Kidney (tissue), 14 donors: Measurements from ENCODE around the gene CZIB. TPM values are rescaled to one million over a fixed set of nuclear protein-coding genes. Genes with fewer than 3 reads are reported as not detected.

Source experiments
- DNase-seq, 5 donors: peaks; one replicate each; pipeline ENCODE4 v3.0.0-alpha.2; 2013 to 2020
- FAIRE-seq: peaks from 2 replicates; lab custom pipeline; 2012; peaks lifted over from hg19 to GRCh38; lab: Jason Lieb, UNC
- H3K27ac ChIP-seq, 2 donors: one replicate each; pipeline ENCODE4 v1.7.0; 2013; ENCODE audit warnings: low read depth in 2 of 2, low read length in 2 of 2, inconsistent platforms in 1 of 2
- H3K27me3 ChIP-seq: one replicate; pipeline ENCODE4 v1.7.1; 2013; ENCODE audit warnings: low read length, inconsistent platforms; ENCODE audit not compliant: control insufficient read depth, insufficient read depth
- H3K36me3 ChIP-seq, 3 donors: one replicate each; pipeline versions ENCODE4 v1.7.0 to v1.7.1; 2013; ENCODE audit warnings: low read length in 3 of 3, control low read depth in 1 of 3, inconsistent platforms in 1 of 3; ENCODE audit not compliant: insufficient read depth in 3 of 3, control insufficient read depth in 2 of 3
- H3K4me1 ChIP-seq, 3 donors: one replicate each; pipeline versions ENCODE4 v1.7.0 to v1.7.1; 2013; ENCODE audit warnings: low read length in 3 of 3, inconsistent platforms in 1 of 3, low read depth in 1 of 3; ENCODE audit not compliant: control insufficient read depth in 2 of 3, insufficient read depth in 2 of 3
- H3K4me3 ChIP-seq, 3 donors: one replicate each; pipeline versions ENCODE4 v1.7.0 to v1.8.1; 2013; ENCODE audit warnings: low read length in 3 of 3, control low read depth in 1 of 3, inconsistent platforms in 1 of 3
- H3K9ac ChIP-seq, 3 donors: one replicate each; pipeline versions ENCODE4 v1.7.0 to v1.7.1; 2013; ENCODE audit warnings: low read length in 3 of 3, control low read depth in 1 of 3, inconsistent platforms in 1 of 3
- H3K9me3 ChIP-seq, 3 donors: one replicate each; pipeline versions ENCODE4 v1.7.0 to v1.7.1; 2013; ENCODE audit warnings: low read length in 3 of 3, control low read depth in 1 of 3, inconsistent platforms in 1 of 3; ENCODE audit not compliant: control insufficient read depth in 2 of 3, insufficient read depth in 1 of 3
- CTCF ChIP-seq: IDR thresholded peaks from 3 replicates; pipeline ENCODE4 v1.5.1; 2012; ENCODE audit warnings: mild to moderate bottlenecking, moderate library complexity, borderline replicate concordance; ENCODE audit not compliant: insufficient read depth; ENCODE audit errors: extremely low read depth
- intact Hi-C: fragments of 100-400 bp; cut with DNase I; formaldehyde crosslinking; loops from one replicate; pipeline ENCODE4 v1.11.1; 2022
- polyA plus RNA-seq: library from polyadenylated mRNA; stranded (reverse); fragments of 350-450 nt; fragmentation: Illumina TruSeq; extraction: RNeasy Lipid Tissue Mini Kit (QIAGEN cat#74804); gene quantifications from one replicate; pipeline ENCODE4 v1.2.3, GENCODE V29; 2014; ENCODE audit warnings: low read depth, low replicate concordance; ENCODE audit not compliant: insufficient read depth
- total RNA-seq: library from RNA; stranded (reverse); fragmentation: NEBNext Ultra II Directional; extraction: Animal tissue kit (Norgen Biotek cat#: 25700); gene quantifications from one replicate; pipeline ENCODE4 v1.2.1, GENCODE V29; 2021
- donor health status: control.
- donor health status: control.
- donor health status: control.
- donor health status: control.
- donor health status: control.
- donor health status: DM: yes; HTN: yes; CAD: no.
- donor health status: Normal renal cell carcinoma (clear cell type).

CZIB gene
- total and polyA plus RNA-seq, 2 donors from 2014 or later = 54.1 to 76.5 TPM

GRCh38 chr1:53210954-53211353 lies 9.5 kb downstream of the CZIB start:
- Histone ChIP-seq H3K9ac (no peak overlapping the region), H3K9me3 (peaks cover 0 to 2% (median 0%) of the 10 kb centered on the region in 3 donors), H3K36me3 (peaks cover 7 to 57% (median 42%) of the 10 kb centered on the region in 3 donors), H3K4me1 (peaks cover 0 to 3% (median 0%) of the 10 kb centered on the region in 3 donors), H3K4me3 (no peak overlapping the region), H3K27me3 (no peaks in the 10 kb centered on the region), H3K27ac (no peak overlapping the region)
- TF ChIP-seq CTCF = no peak
- intact Hi-C loops = no loop called here
- DNase-seq (no peak), FAIRE-seq (no peak)

- TF ChIP-seq CTCF = no peak
- Histone ChIP-seq H3K9ac (no peak overlapping the region), H3K36me3 (peaks cover 7 to 57% (median 44%) of the 10 kb centered on the region in 3 donors), H3K9me3 (peaks cover 0 to 2% (median 0%) of the 10 kb centered on the region in 3 donors), H3K27me3 (no peaks in the 10 kb centered on the region), H3K27ac (no peak overlapping the region), H3K4me1 (peaks cover 0 to 3% (median 0%) of the 10 kb centered on the region in 3 donors), H3K4me3 (no peak overlapping the region)
- intact Hi-C loops = no loop called here
- FAIRE-seq = no peak
- no peak for DNase-seq
Observed at GRCh38 chr1:53210352-53210751, 10.1 kb downstream of the CZIB start.

- Histone ChIP-seq H3K4me1 (no peaks in the 10 kb centered on the region), H3K27me3 (no peaks in the 10 kb centered on the region), H3K9me3 (peaks cover 0 to 2% (median 0%) of the 10 kb centered on the region in 3 donors), H3K36me3 (peaks cover 9 to 49% (median 47%) of the 10 kb centered on the region in 3 donors), H3K27ac (no peak overlapping the region), H3K9ac (no peak overlapping the region), H3K4me3 (no peak overlapping the region)
- no peak for FAIRE-seq
- intact Hi-C loops = no loop called here
- no peak for TF ChIP-seq CTCF
- no peak for DNase-seq
Observed at GRCh38 chr1:53207726-53208125, 12.7 kb downstream of the CZIB start.
